Measurements from ENCODE around the gene ROBO1.

GRCh38 chr3:78605178-78605577, 1162.6 kb downstream of the ROBO1 start:
- no peak for TF ChIP-seq SP1 (IDR thresholded peaks at IDR 0.05)
- TF ChIP-seq BHLHE40 (IDR thresholded peaks at IDR 0.05; ENCODE audit: borderline replicate concordance) = no peak
- TF ChIP-seq TARDBP (IDR thresholded peaks at IDR 0.05) = no peak
- TF ChIP-seq FOXA1 (IDR thresholded peaks at IDR 0.05) = no peak
- no peak for TF ChIP-seq PKNOX1 (IDR thresholded peaks at IDR 0.05)
- no peak for TF ChIP-seq LEF1 (IDR thresholded peaks at IDR 0.05; ENCODE audit: borderline replicate concordance)
- no peak for TF ChIP-seq FOXM1 (IDR thresholded peaks at IDR 0.05; ENCODE audit: borderline replicate concordance)
- no peak for TF ChIP-seq L3MBTL2 (conservative IDR thresholded peaks at IDR 0.05)
- TF ChIP-seq FOXK2 (IDR thresholded peaks at IDR 0.05) = no peak
